ENCODE results near the gene SRL. TPM values are rescaled to one million over a fixed set of nuclear protein-coding genes. Genes with fewer than 3 reads are reported as not detected.

The SRL gene
- total RNA-seq, 2 donors from 2014 or later: 2.6 to 5.3 TPM

DNA sequence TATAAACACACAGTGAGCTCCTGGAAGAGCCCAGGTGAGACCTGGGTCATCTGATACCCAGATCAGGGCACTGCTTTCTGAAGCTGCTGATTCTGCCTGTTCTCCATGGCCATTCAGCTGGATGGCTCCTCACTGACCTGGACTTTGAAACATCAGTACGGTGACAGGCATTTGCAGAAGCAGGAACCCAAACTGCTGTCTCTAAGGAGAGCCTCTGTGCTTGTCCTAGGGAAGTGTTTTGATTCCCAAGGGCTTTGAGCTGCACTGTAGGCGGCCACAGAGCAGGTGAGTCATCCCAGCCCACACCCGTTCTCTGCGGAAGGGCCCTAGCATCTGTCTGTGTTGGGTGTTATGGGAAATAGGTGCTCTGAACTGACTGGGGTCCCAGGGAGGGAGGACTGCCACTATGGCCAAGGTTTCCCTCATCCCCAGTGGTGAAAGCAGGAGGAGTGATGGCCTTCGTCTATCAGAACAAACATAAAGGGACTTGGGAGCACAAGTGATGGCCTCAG, 64.9 kb downstream of the SRL start:
- Histone ChIP-seq H3K27me3 (replicated peaks; ENCODE audit: insufficient read depth) (no peaks in the 10 kb centered on the region), H3K9me3 (no peaks in the 10 kb centered on the region), H3K4me3 (no peak overlapping the region), H3K27ac (no peak overlapping the region), H3K36me3 (no peaks in the 10 kb centered on the region), H3K4me1 (replicated peaks) (no peaks in the 10 kb centered on the region)
- intact Hi-C loops (cut with DNase I): no loop called here
- DNase-seq (ENCODE audit: low spot score): no peak
- TF ChIP-seq, protein P1, sequence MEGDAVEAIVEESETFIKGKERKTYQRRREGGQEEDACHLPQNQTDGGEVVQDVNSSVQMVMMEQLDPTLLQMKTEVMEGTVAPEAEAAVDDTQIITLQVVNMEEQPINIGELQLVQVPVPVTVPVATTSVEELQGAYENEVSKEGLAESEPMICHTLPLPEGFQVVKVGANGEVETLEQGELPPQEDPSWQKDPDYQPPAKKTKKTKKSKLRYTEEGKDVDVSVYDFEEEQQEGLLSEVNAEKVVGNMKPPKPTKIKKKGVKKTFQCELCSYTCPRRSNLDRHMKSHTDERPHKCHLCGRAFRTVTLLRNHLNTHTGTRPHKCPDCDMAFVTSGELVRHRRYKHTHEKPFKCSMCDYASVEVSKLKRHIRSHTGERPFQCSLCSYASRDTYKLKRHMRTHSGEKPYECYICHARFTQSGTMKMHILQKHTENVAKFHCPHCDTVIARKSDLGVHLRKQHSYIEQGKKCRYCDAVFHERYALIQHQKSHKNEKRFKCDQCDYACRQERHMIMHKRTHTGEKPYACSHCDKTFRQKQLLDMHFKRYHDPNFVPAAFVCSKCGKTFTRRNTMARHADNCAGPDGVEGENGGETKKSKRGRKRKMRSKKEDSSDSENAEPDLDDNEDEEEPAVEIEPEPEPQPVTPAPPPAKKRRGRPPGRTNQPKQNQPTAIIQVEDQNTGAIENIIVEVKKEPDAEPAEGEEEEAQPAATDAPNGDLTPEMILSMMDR (IDR thresholded peaks at IDR 0.05): no peak
- no peak for TF ChIP-seq POLR2AphosphoS5 (IDR thresholded peaks at IDR 0.05)
- TF ChIP-seq POLR2A (IDR thresholded peaks at IDR 0.05): no peak
- 72% methylated on average over 5 of the region's 5 CpGs for WGBS

DNA sequence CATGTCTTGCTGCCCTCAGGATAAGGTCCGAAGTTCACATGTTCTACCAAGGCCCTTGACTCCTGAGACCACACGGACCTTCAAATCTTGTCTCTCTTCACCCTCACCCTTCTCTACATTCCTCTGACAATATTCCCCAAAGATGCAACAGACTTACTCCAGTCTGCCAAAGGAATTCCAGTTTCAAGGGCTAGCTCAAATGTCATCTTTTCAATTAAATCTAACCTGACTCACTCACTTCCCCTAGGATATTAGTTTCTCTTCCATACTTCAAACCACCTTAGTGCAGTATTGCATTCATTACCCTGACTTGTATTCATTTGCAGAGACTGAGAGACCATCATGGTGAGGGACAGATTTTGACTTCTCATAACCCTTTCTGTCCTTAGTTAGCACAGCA, 66.0 kb downstream of the SRL start:
- intact Hi-C loops (cut with DNase I): no loop called here
- H3K4me3 ChIP-seq: no peak overlapping the region
- H3K27me3 ChIP-seq (replicated peaks; ENCODE audit: insufficient read depth): no peaks in the 10 kb centered on the region
- no peaks in the 10 kb centered on the region for H3K36me3 ChIP-seq
- no peak overlapping the region for H3K27ac ChIP-seq
- DNase-seq (ENCODE audit: low spot score): no peak
- H3K4me1 ChIP-seq (replicated peaks): no peaks in the 10 kb centered on the region
- no peaks in the 10 kb centered on the region for H3K9me3 ChIP-seq
- TF ChIP-seq, protein P1 (IDR thresholded peaks at IDR 0.05): no peak
- TF ChIP-seq POLR2A (IDR thresholded peaks at IDR 0.05): no peak
- no peak for TF ChIP-seq POLR2AphosphoS5 (IDR thresholded peaks at IDR 0.05)
- 93% methylated on average over 2 of the region's 2 CpGs for WGBS

DNA sequence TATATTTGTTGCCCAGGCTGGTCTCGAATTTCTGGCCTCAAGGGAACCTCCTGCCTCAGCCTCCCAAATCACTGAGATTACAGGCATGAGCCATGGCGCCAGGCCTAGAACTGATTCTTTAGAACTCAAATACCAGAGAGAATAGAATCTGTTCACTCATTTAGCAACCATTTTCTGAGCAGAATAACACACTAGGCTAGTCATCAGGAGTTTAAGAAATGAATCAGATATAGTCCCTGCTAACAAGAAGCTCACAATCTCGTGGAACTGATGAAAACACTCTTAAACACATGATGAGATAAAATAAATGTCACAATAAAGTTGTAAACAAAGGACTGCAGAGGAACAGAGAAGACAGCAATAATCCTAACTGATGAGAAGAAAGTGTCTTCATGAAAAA, 69.8 kb downstream of the SRL start:
- Histone ChIP-seq H3K27me3 (replicated peaks; ENCODE audit: insufficient read depth) (no peaks in the 10 kb centered on the region), H3K27ac (no peak overlapping the region), H3K9me3 (no peaks in the 10 kb centered on the region), H3K4me3 (no peak overlapping the region), H3K4me1 (replicated peaks) (no peaks in the 10 kb centered on the region), H3K36me3 (no peaks in the 10 kb centered on the region)
- WGBS: 77% methylated on average over 3 of the region's 3 CpGs
- TF ChIP-seq, protein P1 (IDR thresholded peaks at IDR 0.05): no peak
- no peak for TF ChIP-seq POLR2AphosphoS5 (IDR thresholded peaks at IDR 0.05)
- no peak for TF ChIP-seq POLR2A (IDR thresholded peaks at IDR 0.05)
- intact Hi-C loops (cut with DNase I): no loop called here
- no peak for DNase-seq (ENCODE audit: low spot score)

DNA sequence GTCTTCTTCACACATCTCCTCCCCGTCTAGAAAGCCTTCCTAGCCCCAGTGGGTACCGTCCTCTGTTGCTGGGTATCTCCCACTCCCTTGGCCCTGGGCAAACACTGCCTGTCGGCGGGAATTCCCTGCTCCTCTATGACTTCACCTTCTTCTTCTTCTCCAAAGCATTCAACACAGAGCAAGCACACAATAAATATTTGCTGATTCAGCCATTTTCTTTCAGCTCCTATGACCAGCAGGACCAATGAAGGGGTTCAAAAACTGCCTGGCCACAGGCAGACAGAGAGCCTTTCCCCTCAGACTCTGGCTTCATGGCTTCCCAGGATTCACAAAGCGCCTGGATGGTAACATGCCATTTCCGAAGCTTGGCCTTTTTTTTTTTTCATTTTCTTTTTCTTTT, 72.5 kb downstream of the SRL start:
- intact Hi-C loops (cut with DNase I): no loop called here
- H3K9me3 ChIP-seq: no peaks in the 10 kb centered on the region
- WGBS: 92% methylated on average over 6 of the region's 6 CpGs
- no peak overlapping the region for H3K27ac ChIP-seq
- H3K36me3 ChIP-seq: no peaks in the 10 kb centered on the region
- no peaks in the 10 kb centered on the region for H3K27me3 ChIP-seq (replicated peaks; ENCODE audit: insufficient read depth)
- TF ChIP-seq POLR2AphosphoS5 (IDR thresholded peaks at IDR 0.05): no peak
- no peak for DNase-seq (ENCODE audit: low spot score)
- no peaks in the 10 kb centered on the region for H3K4me1 ChIP-seq (replicated peaks)
- no peak overlapping the region for H3K4me3 ChIP-seq

DNA sequence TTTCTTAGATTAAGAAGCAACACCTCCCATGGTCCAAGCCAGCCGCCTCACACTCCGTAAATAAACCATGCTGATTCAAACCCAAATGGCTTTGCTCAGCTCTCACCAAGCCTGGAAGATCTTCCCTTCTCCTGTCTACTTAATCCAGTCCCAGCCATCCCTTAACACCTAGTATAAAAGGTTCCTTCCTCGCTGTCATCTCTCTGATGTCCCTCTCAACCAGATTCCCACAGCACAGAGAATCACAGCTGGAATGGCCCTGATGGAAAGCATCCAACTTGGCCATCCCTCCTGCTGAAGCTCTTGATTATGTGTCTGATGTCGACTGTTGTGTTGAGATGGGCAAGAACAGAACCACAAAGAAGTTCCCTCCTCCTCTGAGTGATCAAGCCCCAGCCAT, 75.1 kb downstream of the SRL start:
- Histone ChIP-seq H3K27me3 (replicated peaks; ENCODE audit: insufficient read depth) (no peaks in the 10 kb centered on the region), H3K27ac (no peak overlapping the region), H3K4me3 (no peak overlapping the region), H3K9me3 (no peaks in the 10 kb centered on the region), H3K36me3 (no peaks in the 10 kb centered on the region), H3K4me1 (replicated peaks) (no peaks in the 10 kb centered on the region)
- DNase-seq (ENCODE audit: low spot score): no peak
- TF ChIP-seq POLR2AphosphoS5 (IDR thresholded peaks at IDR 0.05) (no peak), POLR2A (IDR thresholded peaks at IDR 0.05) (no peak)
- TF ChIP-seq, protein P1 (IDR thresholded peaks at IDR 0.05): no peak
- 82% methylated on average over 4 of the region's 4 CpGs for WGBS
- intact Hi-C loops (cut with DNase I): no loop called here

Measured in prostate gland (tissue), 2 donors.